ENCODE measurements around the gene EN2. TPM values are rescaled to one million over a fixed set of nuclear protein-coding genes. Genes with fewer than 3 reads are reported as not detected.

The EN2 gene
- total RNA-seq, 1 experiment from 2014 or later, result not detected

GRCh38 chr7:155449869-155450557 lies 7.9 kb upstream of the EN2 start:
- intact Hi-C loops (cut with micrococcal nuclease; ENCODE audit: unreplicated experiment), result no loop called here
- H3K4me3 ChIP-seq (ENCODE audit: low read depth, low read length, poor library complexity, severe bottlenecking), result no peak overlapping the region
- H3K9me3 ChIP-seq (ENCODE audit: low read depth, low read length, poor library complexity, severe bottlenecking), result no peaks in the 10 kb centered on the region
- no peak for DNase-seq (ENCODE audit: low spot score)
- ChIA-PET CTCF (no interaction called here), POLR2A (ENCODE audit: low non-redundant PET) (no interaction called here)
- no peak overlapping the region for H3K27ac ChIP-seq (ENCODE audit: low read depth, low read length, poor library complexity, severe bottlenecking)
- no TSS peak for BruUV-seq (replicated peaks)
- H3K27me3 ChIP-seq (replicated peaks; ENCODE audit: insufficient read depth, low read depth, low read length, poor library complexity), result peaks cover 92% of the 10 kb centered on the region
- TF ChIP-seq CTCF (conservative IDR thresholded peaks at IDR 0.05; ENCODE audit: low read depth, low read length) (no peak), EZH2 (IDR thresholded peaks at IDR 0.05; ENCODE audit: borderline replicate concordance, low read depth, low read length, poor library complexity, severe bottlenecking) (peak; percentile 10)
- peaks cover 4% of the 10 kb centered on the region for H3K4me1 ChIP-seq (ENCODE audit: insufficient read depth, low read length, poor library complexity, severe bottlenecking)
- no peaks in the 10 kb centered on the region for H3K36me3 ChIP-seq (ENCODE audit: insufficient read depth, low read length, poor library complexity, severe bottlenecking)

DNA sequence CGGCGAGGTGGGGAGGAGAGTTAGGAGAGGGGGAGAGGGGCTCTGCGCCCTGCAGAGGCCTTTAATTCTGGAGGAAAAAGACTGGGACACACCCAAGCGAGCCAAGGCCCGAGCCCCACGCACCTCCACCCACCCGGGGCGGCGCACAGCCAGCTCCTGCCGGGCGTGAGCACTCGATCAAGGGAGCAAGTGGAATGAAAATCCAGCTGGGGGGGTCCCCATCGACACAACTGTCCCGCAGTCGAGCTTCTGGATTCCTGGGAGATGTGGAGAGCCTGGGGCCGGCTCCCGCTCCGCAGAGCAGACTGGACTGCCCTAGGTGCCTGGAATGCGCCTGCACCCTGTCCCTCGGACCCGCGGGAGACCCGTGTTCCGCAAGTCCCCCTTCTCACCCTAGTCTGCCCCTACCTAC lies 7.4 kb upstream of the EN2 start:
- peaks cover 98% of the 10 kb centered on the region for H3K27me3 ChIP-seq (replicated peaks; ENCODE audit: insufficient read depth, low read depth, low read length, poor library complexity)
- no peaks in the 10 kb centered on the region for H3K36me3 ChIP-seq (ENCODE audit: insufficient read depth, low read length, poor library complexity, severe bottlenecking)
- TF ChIP-seq CTCF (conservative IDR thresholded peaks at IDR 0.05; ENCODE audit: low read depth, low read length), result no peak
- TF ChIP-seq EZH2 (IDR thresholded peaks at IDR 0.05; ENCODE audit: borderline replicate concordance, low read depth, low read length, poor library complexity, severe bottlenecking), result no peak
- no peaks in the 10 kb centered on the region for H3K9me3 ChIP-seq (ENCODE audit: low read depth, low read length, poor library complexity, severe bottlenecking)
- no peak overlapping the region for H3K27ac ChIP-seq (ENCODE audit: low read depth, low read length, poor library complexity, severe bottlenecking)
- no peak for DNase-seq (ENCODE audit: low spot score)
- no peak overlapping the region for H3K4me3 ChIP-seq (ENCODE audit: low read depth, low read length, poor library complexity, severe bottlenecking)
- POLR2A ChIA-PET (ENCODE audit: low non-redundant PET), result no interaction called here
- no TSS peak for BruUV-seq (replicated peaks)
- intact Hi-C loops (cut with micrococcal nuclease; ENCODE audit: unreplicated experiment), result no loop called here
- peaks cover 4% of the 10 kb centered on the region for H3K4me1 ChIP-seq (ENCODE audit: insufficient read depth, low read length, poor library complexity, severe bottlenecking)
- CTCF ChIA-PET, result no interaction called here

- H3K4me1 ChIP-seq (ENCODE audit: insufficient read depth, low read length, poor library complexity, severe bottlenecking), result peaks cover 4% of the 10 kb centered on the region
- DNase-seq (ENCODE audit: low spot score), result no peak
- POLR2A ChIA-PET (ENCODE audit: low non-redundant PET), result no interaction called here
- H3K4me3 ChIP-seq (ENCODE audit: low read depth, low read length, poor library complexity, severe bottlenecking), result no peak overlapping the region
- TF ChIP-seq EZH2 (IDR thresholded peaks at IDR 0.05; ENCODE audit: borderline replicate concordance, low read depth, low read length, poor library complexity, severe bottlenecking) (peak; percentile 98), CTCF (conservative IDR thresholded peaks at IDR 0.05; ENCODE audit: low read depth, low read length) (no peak)
- no TSS peak for BruUV-seq (replicated peaks)
- peaks cover 98% of the 10 kb centered on the region for H3K27me3 ChIP-seq (replicated peaks; ENCODE audit: insufficient read depth, low read depth, low read length, poor library complexity)
- CTCF ChIA-PET, result no interaction called here
- no peak overlapping the region for H3K27ac ChIP-seq (ENCODE audit: low read depth, low read length, poor library complexity, severe bottlenecking)
- H3K9me3 ChIP-seq (ENCODE audit: low read depth, low read length, poor library complexity, severe bottlenecking), result no peaks in the 10 kb centered on the region
- intact Hi-C loops (cut with micrococcal nuclease; ENCODE audit: unreplicated experiment), result no loop called here
- H3K36me3 ChIP-seq (ENCODE audit: insufficient read depth, low read length, poor library complexity, severe bottlenecking), result no peaks in the 10 kb centered on the region
These were observed 6.7 kb upstream of the EN2 start for GRCh38 chr7:155450970-155451801.
